Mesothelial cell of epicardium (in vitro differentiated cells): Measurements from ENCODE around the gene SAXO1. TPM values are rescaled to one million over a fixed set of nuclear protein-coding genes. Genes with fewer than 3 reads are reported as not detected.
A peak's percentile ranks its signal among the peaks of the same experiment; 100 is the strongest.

Experiments used
- DNase-seq, 2 experiments: peaks; one replicate each; pipeline ENCODE4 v3.0.0; 2021; ENCODE audit warnings: low spot score in 2 of 2; ENCODE audit not compliant: unreplicated experiment in 2 of 2
- H3K27ac Mint-ChIP-seq: 2 replicates; pipeline ENCODE4 v1.8.0; 2021; ENCODE audit warnings: mixed read lengths
- H3K27me3 Mint-ChIP-seq: 2 replicates; pipeline ENCODE4 v1.8.0; 2021; ENCODE audit warnings: low read depth, mixed read lengths
- H3K36me3 Mint-ChIP-seq: 2 replicates; pipeline ENCODE4 v1.8.0; 2021; ENCODE audit warnings: mixed read lengths
- H3K4me1 Mint-ChIP-seq: 2 replicates; pipeline ENCODE4 v1.8.0; 2021; ENCODE audit warnings: mixed read lengths
- H3K4me3 Mint-ChIP-seq: 2 replicates; pipeline ENCODE4 v1.8.0; 2021; ENCODE audit warnings: mild to moderate bottlenecking, moderate library complexity, mixed read lengths
- H3K9me3 Mint-ChIP-seq: 2 replicates; pipeline ENCODE4 v1.8.0; 2021; ENCODE audit warnings: mixed read lengths
- CTCF ChIP-seq: fragments of 200-600 bp; sonication (generic); IDR thresholded peaks from one replicate; pipeline ENCODE4 v1.5.0; 2021; ENCODE audit warnings: antibody characterized with exemption; ENCODE audit not compliant: unreplicated experiment
- total RNA-seq: library from RNA; stranded (reverse); gene quantifications from 3 replicates; pipeline ENCODE4 v1.2.1, GENCODE V29; 2021

SAXO1 gene
- total RNA-seq, 1 donor from 2014 or later, result 0.38 TPM

DNA sequence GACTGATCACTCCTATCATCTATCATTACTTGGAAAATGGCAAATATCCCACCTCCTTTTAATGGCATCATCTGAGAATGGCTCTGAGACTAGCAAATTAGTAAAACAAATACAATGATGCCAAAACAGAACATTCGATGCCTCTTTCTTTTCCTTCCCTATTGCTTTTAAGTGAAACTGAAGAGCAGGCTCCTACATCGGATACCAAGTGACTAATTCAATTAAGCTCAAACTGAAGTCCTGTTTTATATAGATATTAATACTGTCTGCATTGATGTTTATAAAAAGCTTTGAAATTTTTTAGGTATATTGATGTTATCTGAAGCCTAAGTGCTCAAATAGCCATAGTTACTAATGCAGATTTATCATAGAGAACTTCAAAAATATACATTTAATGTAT is 43.9 kb downstream of the SAXO1 start:
- H3K9me3 Mint-ChIP-seq, result peaks cover 9% of the 10 kb centered on the region
- no peak overlapping the region for H3K4me3 Mint-ChIP-seq
- H3K4me1 Mint-ChIP-seq, result peaks cover 26% of the 10 kb centered on the region
- no peak overlapping the region for H3K27ac Mint-ChIP-seq
- peaks cover 4% of the 10 kb centered on the region for H3K36me3 Mint-ChIP-seq
- DNase-seq, result no peak
- TF ChIP-seq CTCF, result no peak
- H3K27me3 Mint-ChIP-seq, result no peaks in the 10 kb centered on the region

GRCh38 chr9:18988003-18988402 is 45.0 kb downstream of the SAXO1 start:
- Mint-ChIP-seq H3K27me3 (no peaks in the 10 kb centered on the region), H3K27ac (no peak overlapping the region), H3K9me3 (peaks cover 16% of the 10 kb centered on the region), H3K4me1 (peaks cover 26% of the 10 kb centered on the region), H3K4me3 (no peak overlapping the region), H3K36me3 (peaks cover 7% of the 10 kb centered on the region)
- no peak for DNase-seq
- TF ChIP-seq CTCF, result no peak

- TF ChIP-seq CTCF, result no peak
- Mint-ChIP-seq H3K27me3 (peaks cover 1% of the 10 kb centered on the region), H3K9me3 (peaks cover 20% of the 10 kb centered on the region), H3K27ac (peak overlapping the region; percentile 67), H3K4me1 (peaks cover 39% of the 10 kb centered on the region), H3K36me3 (peaks cover 10% of the 10 kb centered on the region), H3K4me3 (no peak overlapping the region)
- no peak for DNase-seq
These were observed 47.0 kb downstream of the SAXO1 start for GRCh38 chr9:18985996-18986395.

DNA sequence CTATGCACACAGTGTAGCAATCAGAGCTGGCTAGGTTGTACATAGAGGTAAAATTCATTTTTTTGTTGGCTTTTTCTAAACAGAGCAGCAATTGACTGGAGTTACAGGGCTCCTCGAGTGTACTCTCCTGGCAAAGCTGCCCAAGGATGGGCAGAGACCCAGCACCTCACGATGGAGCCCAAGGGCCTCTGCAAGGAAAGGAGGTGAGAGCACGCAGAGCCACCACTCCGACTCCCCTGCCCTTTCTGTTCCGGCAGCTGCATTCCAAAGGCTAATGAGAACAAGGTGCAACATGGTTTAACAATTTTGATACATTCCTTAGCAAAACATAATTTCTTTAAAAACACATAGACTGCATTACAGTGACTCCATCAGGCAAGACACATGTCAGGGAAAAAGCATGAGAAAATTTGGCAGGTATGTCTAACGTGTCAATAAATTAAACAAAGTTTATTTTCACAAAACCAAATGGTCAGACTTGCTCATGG is 47.5 kb downstream of the SAXO1 start:
- H3K4me1 Mint-ChIP-seq, result peaks cover 42% of the 10 kb centered on the region
- peaks cover 1% of the 10 kb centered on the region for H3K27me3 Mint-ChIP-seq
- no peak overlapping the region for H3K4me3 Mint-ChIP-seq
- peaks cover 10% of the 10 kb centered on the region for H3K36me3 Mint-ChIP-seq
- H3K27ac Mint-ChIP-seq, result peak overlapping the region; percentile 67
- TF ChIP-seq CTCF, result no peak
- H3K9me3 Mint-ChIP-seq, result peaks cover 20% of the 10 kb centered on the region
- no peak for DNase-seq

DNA sequence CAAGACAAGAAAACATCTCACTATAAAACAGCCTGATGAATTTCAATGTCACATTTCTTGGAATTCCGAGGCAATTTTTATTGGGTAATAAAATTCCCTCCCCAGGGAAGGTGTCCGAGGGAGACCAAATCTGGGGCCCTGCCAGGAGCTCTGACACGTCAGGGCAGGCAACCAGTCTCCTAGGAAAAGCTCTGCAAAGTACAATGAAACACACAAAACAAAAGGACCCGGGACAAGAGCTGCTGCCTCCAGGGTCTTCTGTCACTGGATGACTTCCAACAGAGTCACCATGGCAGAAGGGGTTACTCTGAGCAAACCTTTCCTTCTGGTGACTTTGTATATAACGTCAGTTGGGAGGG is 50.8 kb downstream of the SAXO1 start:
- Mint-ChIP-seq H3K27me3 (peaks cover 1% of the 10 kb centered on the region), H3K36me3 (peaks cover 10% of the 10 kb centered on the region), H3K4me1 (peaks cover 49% of the 10 kb centered on the region), H3K9me3 (peaks cover 20% of the 10 kb centered on the region), H3K27ac (no peak overlapping the region), H3K4me3 (no peak overlapping the region)
- no peak for DNase-seq
- TF ChIP-seq CTCF, result no peak
